Testis (tissue), 2 donors: ENCODE results near the gene WDR86.

Experiments used
- POLR2A ChIP-seq: fragments of 450-650 bp; IDR thresholded peaks from one replicate; pipeline ENCODE4 v1.6.1; 2017; ENCODE audit warnings: antibody characterized with exemption, mild to moderate bottlenecking, moderate library complexity
- TF ChIP-seq, protein P1 (sequence below), 3 experiments: fragments of 450-650 bp in 2 of 3; fragments of 200-600 bp in 1 of 3; sonication (generic) in 1 of 3; IDR thresholded peaks; one replicate each; pipeline ENCODE4 v1.5.1; 2016 to 2019; ENCODE audit warnings: antibody characterized with exemption in 3 of 3, mild to moderate bottlenecking in 2 of 3, moderate library complexity in 1 of 3

DNA sequence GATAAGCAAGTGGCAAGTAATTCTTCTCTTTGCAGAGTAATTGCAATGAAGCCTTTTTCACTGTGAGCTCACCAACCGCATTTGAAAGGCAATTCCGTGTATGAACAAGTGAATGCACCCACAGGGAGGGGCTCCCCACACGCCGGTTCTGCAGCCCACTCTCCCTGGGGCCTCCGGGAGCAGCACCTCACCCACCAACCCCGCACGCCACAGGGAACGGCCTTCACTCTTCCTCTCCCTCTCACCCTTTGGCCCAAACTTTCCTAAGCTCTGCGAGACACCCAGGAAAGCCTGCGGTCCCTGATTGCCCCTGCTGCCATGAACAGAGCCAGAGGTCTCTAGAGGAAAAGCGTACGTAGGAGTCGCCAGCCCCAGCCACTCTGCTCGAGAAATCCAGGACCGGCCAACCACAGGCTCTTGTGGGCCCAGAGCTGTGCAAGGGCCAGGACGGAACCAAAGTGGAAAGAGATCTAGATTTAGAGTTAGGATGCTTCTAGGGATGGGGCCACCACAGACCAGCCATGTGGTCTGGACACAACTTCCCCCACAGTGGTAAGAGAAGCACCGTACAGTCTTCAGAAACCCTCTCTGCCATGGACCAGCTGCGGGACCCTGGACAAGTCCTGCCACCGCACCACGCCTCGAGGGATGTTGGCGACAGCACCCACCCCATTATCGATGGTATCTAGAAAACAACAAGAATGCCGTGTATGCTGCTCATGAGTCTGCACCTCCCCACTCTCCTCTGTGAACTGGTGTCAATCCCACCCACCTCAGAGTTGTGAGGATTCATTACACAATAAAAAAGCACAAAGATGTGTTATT, 3.6 kb downstream of the WDR86 start:
- TF ChIP-seq, protein P1, sequence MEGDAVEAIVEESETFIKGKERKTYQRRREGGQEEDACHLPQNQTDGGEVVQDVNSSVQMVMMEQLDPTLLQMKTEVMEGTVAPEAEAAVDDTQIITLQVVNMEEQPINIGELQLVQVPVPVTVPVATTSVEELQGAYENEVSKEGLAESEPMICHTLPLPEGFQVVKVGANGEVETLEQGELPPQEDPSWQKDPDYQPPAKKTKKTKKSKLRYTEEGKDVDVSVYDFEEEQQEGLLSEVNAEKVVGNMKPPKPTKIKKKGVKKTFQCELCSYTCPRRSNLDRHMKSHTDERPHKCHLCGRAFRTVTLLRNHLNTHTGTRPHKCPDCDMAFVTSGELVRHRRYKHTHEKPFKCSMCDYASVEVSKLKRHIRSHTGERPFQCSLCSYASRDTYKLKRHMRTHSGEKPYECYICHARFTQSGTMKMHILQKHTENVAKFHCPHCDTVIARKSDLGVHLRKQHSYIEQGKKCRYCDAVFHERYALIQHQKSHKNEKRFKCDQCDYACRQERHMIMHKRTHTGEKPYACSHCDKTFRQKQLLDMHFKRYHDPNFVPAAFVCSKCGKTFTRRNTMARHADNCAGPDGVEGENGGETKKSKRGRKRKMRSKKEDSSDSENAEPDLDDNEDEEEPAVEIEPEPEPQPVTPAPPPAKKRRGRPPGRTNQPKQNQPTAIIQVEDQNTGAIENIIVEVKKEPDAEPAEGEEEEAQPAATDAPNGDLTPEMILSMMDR (IDR thresholded peaks at IDR 0.05): no peak
- TF ChIP-seq POLR2A: no peak
